ENCODE measurements around the gene CTDSP2. TPM values are rescaled to one million over a fixed set of nuclear protein-coding genes. Genes with fewer than 3 reads are reported as not detected.
A peak's percentile ranks its signal among the peaks of the same experiment; 100 is the strongest.

CTDSP2 gene
- total RNA-seq, 1 donor from 2014 or later = 82.6 TPM

GRCh38 chr12:57807285-57807684, 39.2 kb downstream of the CTDSP2 start:
- no peak for DNase-seq
- TF ChIP-seq, protein P1, sequence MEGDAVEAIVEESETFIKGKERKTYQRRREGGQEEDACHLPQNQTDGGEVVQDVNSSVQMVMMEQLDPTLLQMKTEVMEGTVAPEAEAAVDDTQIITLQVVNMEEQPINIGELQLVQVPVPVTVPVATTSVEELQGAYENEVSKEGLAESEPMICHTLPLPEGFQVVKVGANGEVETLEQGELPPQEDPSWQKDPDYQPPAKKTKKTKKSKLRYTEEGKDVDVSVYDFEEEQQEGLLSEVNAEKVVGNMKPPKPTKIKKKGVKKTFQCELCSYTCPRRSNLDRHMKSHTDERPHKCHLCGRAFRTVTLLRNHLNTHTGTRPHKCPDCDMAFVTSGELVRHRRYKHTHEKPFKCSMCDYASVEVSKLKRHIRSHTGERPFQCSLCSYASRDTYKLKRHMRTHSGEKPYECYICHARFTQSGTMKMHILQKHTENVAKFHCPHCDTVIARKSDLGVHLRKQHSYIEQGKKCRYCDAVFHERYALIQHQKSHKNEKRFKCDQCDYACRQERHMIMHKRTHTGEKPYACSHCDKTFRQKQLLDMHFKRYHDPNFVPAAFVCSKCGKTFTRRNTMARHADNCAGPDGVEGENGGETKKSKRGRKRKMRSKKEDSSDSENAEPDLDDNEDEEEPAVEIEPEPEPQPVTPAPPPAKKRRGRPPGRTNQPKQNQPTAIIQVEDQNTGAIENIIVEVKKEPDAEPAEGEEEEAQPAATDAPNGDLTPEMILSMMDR (IDR thresholded peaks at IDR 0.05; ENCODE audit: borderline replicate concordance) = no peak
- intact Hi-C loops (cut with micrococcal nuclease) = loop anchor here (10.0 kb wide), 1 partner anchor 98 kb away; no protein-coding TSS in a partner anchor
- H3K27ac ChIP-seq (replicated peaks) = no peak overlapping the region
- peaks cover 74% of the 10 kb centered on the region for H3K36me3 ChIP-seq
- peaks cover 7% of the 10 kb centered on the region for H3K4me1 ChIP-seq
- H3K4me3 ChIP-seq = no peak overlapping the region
- no peaks in the 10 kb centered on the region for H3K27me3 ChIP-seq (ENCODE audit: low read depth)
- H3K9me3 ChIP-seq (replicated peaks) = no peaks in the 10 kb centered on the region

DNA sequence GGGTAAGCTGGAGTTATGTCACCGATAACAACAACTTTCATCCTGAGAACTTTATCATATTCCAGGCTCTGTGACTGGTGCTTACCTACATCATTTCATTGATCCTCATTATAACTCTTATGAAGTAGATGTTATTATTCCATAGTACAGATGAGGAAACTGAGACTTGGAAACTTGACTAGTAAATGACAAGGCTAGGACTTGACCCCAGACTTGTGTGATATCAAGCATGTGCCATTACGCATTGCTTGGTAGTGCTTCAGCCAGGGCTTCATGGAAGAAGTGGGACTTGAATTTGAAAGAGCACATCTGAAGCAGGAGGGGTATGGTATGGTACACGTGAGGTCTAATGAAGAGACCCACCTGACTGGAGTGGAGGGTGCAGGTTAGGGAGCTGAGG, 39.9 kb downstream of the CTDSP2 start:
- Histone ChIP-seq H3K4me1 (peaks cover 7% of the 10 kb centered on the region), H3K27me3 (ENCODE audit: low read depth) (no peaks in the 10 kb centered on the region), H3K9me3 (replicated peaks) (no peaks in the 10 kb centered on the region), H3K27ac (replicated peaks) (no peak overlapping the region), H3K36me3 (peaks cover 78% of the 10 kb centered on the region), H3K4me3 (no peak overlapping the region)
- TF ChIP-seq, protein P1 (IDR thresholded peaks at IDR 0.05; ENCODE audit: borderline replicate concordance) = no peak
- no peak for DNase-seq
- intact Hi-C loops (cut with micrococcal nuclease) = loop anchor here (10.0 kb wide), 1 partner anchor 98 kb away; no protein-coding TSS in a partner anchor

- no peak overlapping the region for H3K4me3 ChIP-seq
- no peaks in the 10 kb centered on the region for H3K27me3 ChIP-seq (ENCODE audit: low read depth)
- peaks cover 7% of the 10 kb centered on the region for H3K4me1 ChIP-seq
- peak overlapping the region; percentile 23 for H3K27ac ChIP-seq (replicated peaks)
- peak; percentile 50 for DNase-seq
- intact Hi-C loops (cut with micrococcal nuclease) = loop anchor here (10.0 kb wide), 1 partner anchor 101 kb away; no protein-coding TSS in a partner anchor
- H3K36me3 ChIP-seq = peaks cover 78% of the 10 kb centered on the region
- TF ChIP-seq, protein P1 (IDR thresholded peaks at IDR 0.05; ENCODE audit: borderline replicate concordance) = peak; percentile 88
- no peaks in the 10 kb centered on the region for H3K9me3 ChIP-seq (replicated peaks)
Observed at GRCh38 chr12:57803319-57803893, 43.1 kb downstream of the CTDSP2 start.

- Histone ChIP-seq H3K4me3 (no peak overlapping the region), H3K36me3 (peaks cover 71% of the 10 kb centered on the region), H3K4me1 (peaks cover 7% of the 10 kb centered on the region), H3K27ac (replicated peaks) (no peak overlapping the region), H3K27me3 (ENCODE audit: low read depth) (no peaks in the 10 kb centered on the region), H3K9me3 (replicated peaks) (no peaks in the 10 kb centered on the region)
- intact Hi-C loops (cut with micrococcal nuclease) = loop anchor here (10.0 kb wide), 1 partner anchor 102 kb away; no protein-coding TSS in a partner anchor
- TF ChIP-seq, protein P1 (IDR thresholded peaks at IDR 0.05; ENCODE audit: borderline replicate concordance) = no peak
- no peak for DNase-seq
Observed at GRCh38 chr12:57802607-57803006, 43.9 kb downstream of the CTDSP2 start.

GRCh38 chr12:57800965-57801364, 45.6 kb downstream of the CTDSP2 start:
- Histone ChIP-seq H3K36me3 (peaks cover 67% of the 10 kb centered on the region), H3K4me3 (no peak overlapping the region)
- intact Hi-C loops (cut with micrococcal nuclease) = loop anchor here (10.0 kb wide), 1 partner anchor 104 kb away; no protein-coding TSS in a partner anchor

More at GRCh38 chr12:57800965-57801364, 45.6 kb downstream of the CTDSP2 start:
- Histone ChIP-seq H3K4me1 (peaks cover 7% of the 10 kb centered on the region), H3K27ac (replicated peaks) (no peak overlapping the region), H3K27me3 (ENCODE audit: low read depth) (no peaks in the 10 kb centered on the region), H3K9me3 (replicated peaks) (no peaks in the 10 kb centered on the region)
- TF ChIP-seq, protein P1 (IDR thresholded peaks at IDR 0.05; ENCODE audit: borderline replicate concordance) = no peak
- DNase-seq = no peak
